ENCODE data around the gene CNR1. TPM values are rescaled to one million over a fixed set of nuclear protein-coding genes. Genes with fewer than 3 reads are reported as not detected.
A peak's percentile ranks its signal among the peaks of the same experiment; 100 is the strongest.

CNR1 gene
- total RNA-seq, 1 donor from 2014 or later, result 1.00 TPM

DNA sequence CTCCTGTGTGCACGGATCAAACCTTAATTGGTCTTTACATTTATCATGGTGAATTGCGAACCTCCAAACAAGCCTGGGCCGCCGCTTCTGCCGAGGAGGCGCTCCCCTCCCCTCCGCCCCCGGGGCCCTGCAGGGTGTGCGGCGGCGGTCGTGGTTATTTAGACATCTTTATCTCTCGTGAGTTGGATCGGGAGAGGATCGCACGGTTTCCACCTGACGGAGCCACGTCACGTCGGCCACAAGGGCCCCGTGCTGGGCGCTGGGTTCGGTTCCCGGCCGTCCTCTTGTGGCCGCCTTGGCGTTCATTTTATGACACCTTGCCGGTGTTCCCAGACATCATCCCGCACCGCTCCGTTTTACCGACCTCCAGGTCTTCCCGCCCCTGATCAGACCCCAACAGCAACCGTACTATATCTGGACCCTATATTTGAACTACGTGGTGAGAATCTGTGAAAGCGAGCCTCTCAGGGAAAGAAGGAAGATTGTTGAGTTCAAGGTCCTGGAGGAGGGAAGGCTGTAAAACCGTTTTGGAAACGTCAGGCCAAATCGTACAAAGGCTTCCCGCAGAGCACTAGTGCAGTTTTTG lies 1.3 kb upstream of the CNR1 start:
- Histone ChIP-seq H3K27ac (ENCODE audit: low read depth, low read length) (no peak overlapping the region), H3K79me2 (ENCODE audit: insufficient read depth, low read length) (no peaks in the 10 kb centered on the region), H3K9ac (ENCODE audit: low read length) (no peak overlapping the region), H3K4me2 (ENCODE audit: low read length) (peak overlapping the region; percentile 94), H3K4me3 (ENCODE audit: insufficient read depth, low read depth, low read length) (peak overlapping the region; percentile 59), H3K36me3 (ENCODE audit: insufficient read depth, low read length) (no peaks in the 10 kb centered on the region), H4K20me1 (ENCODE audit: insufficient read depth, low read length) (no peaks in the 10 kb centered on the region), H2AFZ (ENCODE audit: low read depth, low read length) (peak overlapping the region; percentile 85), H3K4me1 (ENCODE audit: insufficient read depth, low read length) (peaks cover 4% of the 10 kb centered on the region), H3K9me3 (ENCODE audit: insufficient read depth, low read depth, low read length) (no peaks in the 10 kb centered on the region), H3K27me3 (ENCODE audit: insufficient read depth, low read length) (peaks cover 47% of the 10 kb centered on the region)
- no peak for FAIRE-seq
- Mint-ChIP-seq H3K4me1 (ENCODE audit: low read depth, unreplicated experiment) (no peaks in the 10 kb centered on the region), H3K9me3 (ENCODE audit: unreplicated experiment) (peaks cover 8% of the 10 kb centered on the region), H3K27ac (ENCODE audit: unreplicated experiment) (no peak overlapping the region), H3K4me3 (ENCODE audit: unreplicated experiment) (peak overlapping the region; percentile 79), H3K27me3 (ENCODE audit: low read depth, unreplicated experiment) (peaks cover 51% of the 10 kb centered on the region), H3K36me3 (ENCODE audit: low read depth, unreplicated experiment) (no peaks in the 10 kb centered on the region)
- no peak for DNase-seq (ENCODE audit: low read depth)
- TF ChIP-seq EZH2 (IDR thresholded peaks at IDR 0.05; ENCODE audit: insufficient read depth, low read length) (peak; percentile 88), CTCF (IDR thresholded peaks at IDR 0.05; ENCODE audit: insufficient read depth, low read depth, low read length) (no peak)

DNA sequence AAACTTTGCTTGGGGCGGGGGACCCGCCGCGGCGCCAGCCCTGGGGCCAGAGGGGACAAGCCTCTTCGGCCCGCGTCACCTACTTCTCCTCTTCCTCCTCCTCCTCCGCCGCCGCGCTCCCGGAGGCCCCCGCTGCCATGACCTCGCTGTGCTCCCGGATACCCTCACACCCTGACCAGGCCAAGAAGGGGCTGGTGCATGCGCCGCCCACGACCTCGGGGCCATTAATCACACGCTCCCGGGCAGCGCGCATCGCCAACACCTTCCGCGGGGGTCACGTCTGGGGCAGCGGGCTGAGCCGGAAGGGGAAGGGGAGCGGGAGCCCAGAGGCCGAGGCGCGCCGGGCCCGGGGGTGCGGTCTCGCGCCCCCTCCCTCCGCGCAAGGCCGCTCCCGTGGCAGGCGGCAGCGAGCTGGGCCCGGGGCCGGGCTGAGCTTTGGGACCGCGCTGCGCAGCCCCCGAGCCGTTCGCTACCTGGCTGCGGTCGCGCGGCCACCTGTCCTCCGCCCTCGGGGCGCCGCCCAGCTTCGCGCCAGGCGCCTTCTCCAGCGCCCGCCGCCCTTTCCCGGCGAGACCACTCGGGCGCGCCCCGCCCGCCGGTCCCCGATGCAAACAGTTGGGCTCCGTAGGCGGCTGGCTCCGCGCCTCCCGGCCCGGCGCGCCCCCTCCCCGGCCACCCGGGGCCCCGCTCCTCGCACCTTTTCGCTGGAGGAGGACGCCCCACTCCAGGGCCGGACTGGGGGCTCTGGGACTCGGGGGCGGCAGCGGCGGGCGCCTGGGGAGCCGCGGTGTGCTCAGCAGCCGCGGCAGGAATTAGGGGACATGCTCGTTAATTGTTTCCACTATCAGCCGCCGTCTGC lies 575 bp upstream of the CNR1 start:
- TF ChIP-seq EZH2 (IDR thresholded peaks at IDR 0.05; ENCODE audit: insufficient read depth, low read length), result peak; percentile 87
- no peak for TF ChIP-seq CTCF (IDR thresholded peaks at IDR 0.05; ENCODE audit: insufficient read depth, low read depth, low read length)
- FAIRE-seq (no peak), DNase-seq (ENCODE audit: low read depth) (no peak)
- Histone ChIP-seq H3K9ac (ENCODE audit: low read length) (peak overlapping the region; percentile 61), H3K4me3 (ENCODE audit: insufficient read depth, low read depth, low read length) (peak overlapping the region; percentile 59), H3K27me3 (ENCODE audit: insufficient read depth, low read length) (peaks cover 47% of the 10 kb centered on the region), H3K9me3 (ENCODE audit: insufficient read depth, low read depth, low read length) (no peaks in the 10 kb centered on the region), H3K27ac (ENCODE audit: low read depth, low read length) (no peak overlapping the region), H4K20me1 (ENCODE audit: insufficient read depth, low read length) (no peaks in the 10 kb centered on the region), H3K36me3 (ENCODE audit: insufficient read depth, low read length) (no peaks in the 10 kb centered on the region), H3K4me1 (ENCODE audit: insufficient read depth, low read length) (peaks cover 4% of the 10 kb centered on the region), H3K79me2 (ENCODE audit: insufficient read depth, low read length) (no peaks in the 10 kb centered on the region), H3K4me2 (ENCODE audit: low read length) (peak overlapping the region; percentile 94), H2AFZ (ENCODE audit: low read depth, low read length) (peak overlapping the region; percentile 85)
- Mint-ChIP-seq H3K27me3 (ENCODE audit: low read depth, unreplicated experiment) (peaks cover 51% of the 10 kb centered on the region), H3K27ac (ENCODE audit: unreplicated experiment) (no peak overlapping the region), H3K4me3 (ENCODE audit: unreplicated experiment) (peak overlapping the region; percentile 80), H3K36me3 (ENCODE audit: low read depth, unreplicated experiment) (no peaks in the 10 kb centered on the region), H3K4me1 (ENCODE audit: low read depth, unreplicated experiment) (no peaks in the 10 kb centered on the region), H3K9me3 (ENCODE audit: unreplicated experiment) (peaks cover 8% of the 10 kb centered on the region)
